ENCODE measurements around the gene RELN.

RELN gene

GRCh38 chr7:103712991-103713778, 276.3 kb downstream of the RELN start:
- Mint-ChIP-seq H3K27me3 (ENCODE audit: low read depth, poor library complexity) (peaks cover under 1% of the 10 kb centered on the region), H3K36me3 (ENCODE audit: low read depth) (no peaks in the 10 kb centered on the region), H3K4me3 (no peak overlapping the region), H3K9me3 (no peaks in the 10 kb centered on the region), H3K4me1 (no peaks in the 10 kb centered on the region), H3K27ac (no peak overlapping the region)
- TF ChIP-seq CTCF (IDR thresholded peaks at IDR 0.05) = no peak
- no peak for DNase-seq

- H3K4me1 Mint-ChIP-seq = no peaks in the 10 kb centered on the region
- no peaks in the 10 kb centered on the region for H3K36me3 Mint-ChIP-seq (ENCODE audit: low read depth)
- H3K9me3 Mint-ChIP-seq = no peaks in the 10 kb centered on the region
- no peaks in the 10 kb centered on the region for H3K27me3 Mint-ChIP-seq (ENCODE audit: low read depth, poor library complexity)
- TF ChIP-seq CTCF (IDR thresholded peaks at IDR 0.05) = no peak
- DNase-seq = no peak
- no peak overlapping the region for H3K4me3 Mint-ChIP-seq
- no peak overlapping the region for H3K27ac Mint-ChIP-seq
Measured at GRCh38 chr7:103711413-103711812, 278.0 kb downstream of the RELN start.

- H3K27ac Mint-ChIP-seq = no peak overlapping the region
- no peak overlapping the region for H3K4me3 Mint-ChIP-seq
- H3K27me3 Mint-ChIP-seq (ENCODE audit: low read depth, poor library complexity) = no peaks in the 10 kb centered on the region
- no peaks in the 10 kb centered on the region for H3K36me3 Mint-ChIP-seq (ENCODE audit: low read depth)
- no peaks in the 10 kb centered on the region for H3K4me1 Mint-ChIP-seq
- DNase-seq = no peak
- TF ChIP-seq CTCF (IDR thresholded peaks at IDR 0.05) = no peak
- H3K9me3 Mint-ChIP-seq = no peaks in the 10 kb centered on the region
Measured at GRCh38 chr7:103710247-103710646, 279.2 kb downstream of the RELN start.

- Mint-ChIP-seq H3K4me1 (peaks cover 12% of the 10 kb centered on the region), H3K27me3 (ENCODE audit: low read depth, poor library complexity) (no peaks in the 10 kb centered on the region), H3K27ac (no peak overlapping the region), H3K9me3 (no peaks in the 10 kb centered on the region), H3K36me3 (ENCODE audit: low read depth) (no peaks in the 10 kb centered on the region), H3K4me3 (no peak overlapping the region)
- no peak for TF ChIP-seq CTCF (IDR thresholded peaks at IDR 0.05)
- no peak for DNase-seq
Measured at GRCh38 chr7:103706805-103707204, 282.7 kb downstream of the RELN start.

GRCh38 chr7:103705542-103705941, 283.9 kb downstream of the RELN start:
- Mint-ChIP-seq H3K27me3 (ENCODE audit: low read depth, poor library complexity) (no peaks in the 10 kb centered on the region), H3K27ac (no peak overlapping the region), H3K4me1 (peaks cover 12% of the 10 kb centered on the region), H3K9me3 (no peaks in the 10 kb centered on the region), H3K4me3 (no peak overlapping the region), H3K36me3 (ENCODE audit: low read depth) (no peaks in the 10 kb centered on the region)
- TF ChIP-seq CTCF (IDR thresholded peaks at IDR 0.05) = no peak
- no peak for DNase-seq

GRCh38 chr7:103704701-103705100, 284.8 kb downstream of the RELN start:
- Mint-ChIP-seq H3K4me3 (no peak overlapping the region), H3K9me3 (no peaks in the 10 kb centered on the region), H3K27me3 (ENCODE audit: low read depth, poor library complexity) (no peaks in the 10 kb centered on the region), H3K27ac (no peak overlapping the region), H3K4me1 (peaks cover 12% of the 10 kb centered on the region), H3K36me3 (ENCODE audit: low read depth) (no peaks in the 10 kb centered on the region)
- no peak for DNase-seq
- no peak for TF ChIP-seq CTCF (IDR thresholded peaks at IDR 0.05)
